KMS-11 (cell line): ENCODE results near the gene ITGB6.

ENCODE experiments used
- H2AFZ ChIP-seq: fragments of 200-600 bp; sonication (generic); 2 replicates; pipeline ENCODE4 v1.6.1; 2016; ENCODE audit warnings: antibody characterized with exemption, mixed run types, low read depth
- H3K27ac ChIP-seq: fragments of 200-600 bp; sonication (generic); 2 replicates; pipeline ENCODE4 v1.6.1; 2016; ENCODE audit warnings: mild to moderate bottlenecking, mixed run types
- H3K27me3 ChIP-seq: fragments of 200-600 bp; sonication (generic); 2 replicates; pipeline ENCODE4 v1.6.1; 2017; ENCODE audit warnings: mild to moderate bottlenecking, low read depth, mixed run types, moderate library complexity; ENCODE audit not compliant: insufficient read depth
- H3K36me3 ChIP-seq: fragments of 200-600 bp; sonication (generic); 2 replicates; pipeline ENCODE4 v1.6.1; 2017; ENCODE audit warnings: mild to moderate bottlenecking, mixed run types; ENCODE audit not compliant: insufficient read depth
- H3K4me1 ChIP-seq: fragments of 200-600 bp; sonication (generic); 2 replicates; pipeline ENCODE4 v1.6.1; 2016; ENCODE audit warnings: mild to moderate bottlenecking, low read depth, mixed run types; ENCODE audit not compliant: poor library complexity, severe bottlenecking
- H3K4me2 ChIP-seq: fragments of 200-600 bp; sonication (generic); 2 replicates; pipeline ENCODE4 v1.7.0; 2016; ENCODE audit warnings: mild to moderate bottlenecking, mixed run types
- H3K4me3 ChIP-seq: fragments of 200-600 bp; sonication (generic); IDR thresholded peaks from 2 replicates; pipeline ENCODE4 v1.6.1; 2017; ENCODE audit warnings: low read depth, low read length, mixed read lengths; ENCODE audit not compliant: insufficient read depth
- H3K79me2 ChIP-seq: fragments of 200-600 bp; sonication (generic); 2 replicates; pipeline ENCODE4 v1.6.1; 2016; ENCODE audit warnings: low read depth, mixed run types; ENCODE audit not compliant: insufficient read depth
- H3K9ac ChIP-seq: fragments of 200-600 bp; sonication (generic); 2 replicates; pipeline ENCODE4 v1.6.1; 2016; ENCODE audit warnings: mild to moderate bottlenecking, mixed run types
- H4K20me1 ChIP-seq: fragments of 200-600 bp; sonication (generic); 2 replicates; pipeline ENCODE4 v1.6.1; 2016; ENCODE audit warnings: mild to moderate bottlenecking, mixed run types; ENCODE audit not compliant: insufficient read depth
- TF ChIP-seq, protein P1 (sequence below): fragments of 200-600 bp; sonication (generic); conservative IDR thresholded peaks from 2 replicates; pipeline ENCODE4 v1.6.1; 2017; ENCODE audit warnings: low read depth, mild to moderate bottlenecking, antibody characterized with exemption, low read length, moderate library complexity, mixed read lengths

The ITGB6 gene

GRCh38 chr2:160057356-160057755, 142.7 kb downstream of the ITGB6 start:
- Histone ChIP-seq H3K79me2 (no peaks in the 10 kb centered on the region), H3K9ac (no peak overlapping the region), H3K27ac (no peak overlapping the region), H2AFZ (no peak overlapping the region), H3K4me1 (no peaks in the 10 kb centered on the region), H3K4me2 (no peak overlapping the region), H3K27me3 (no peaks in the 10 kb centered on the region), H3K36me3 (no peaks in the 10 kb centered on the region), H3K4me3 (no peak overlapping the region), H4K20me1 (no peaks in the 10 kb centered on the region)
- TF ChIP-seq, protein P1, sequence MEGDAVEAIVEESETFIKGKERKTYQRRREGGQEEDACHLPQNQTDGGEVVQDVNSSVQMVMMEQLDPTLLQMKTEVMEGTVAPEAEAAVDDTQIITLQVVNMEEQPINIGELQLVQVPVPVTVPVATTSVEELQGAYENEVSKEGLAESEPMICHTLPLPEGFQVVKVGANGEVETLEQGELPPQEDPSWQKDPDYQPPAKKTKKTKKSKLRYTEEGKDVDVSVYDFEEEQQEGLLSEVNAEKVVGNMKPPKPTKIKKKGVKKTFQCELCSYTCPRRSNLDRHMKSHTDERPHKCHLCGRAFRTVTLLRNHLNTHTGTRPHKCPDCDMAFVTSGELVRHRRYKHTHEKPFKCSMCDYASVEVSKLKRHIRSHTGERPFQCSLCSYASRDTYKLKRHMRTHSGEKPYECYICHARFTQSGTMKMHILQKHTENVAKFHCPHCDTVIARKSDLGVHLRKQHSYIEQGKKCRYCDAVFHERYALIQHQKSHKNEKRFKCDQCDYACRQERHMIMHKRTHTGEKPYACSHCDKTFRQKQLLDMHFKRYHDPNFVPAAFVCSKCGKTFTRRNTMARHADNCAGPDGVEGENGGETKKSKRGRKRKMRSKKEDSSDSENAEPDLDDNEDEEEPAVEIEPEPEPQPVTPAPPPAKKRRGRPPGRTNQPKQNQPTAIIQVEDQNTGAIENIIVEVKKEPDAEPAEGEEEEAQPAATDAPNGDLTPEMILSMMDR, result no peak

GRCh38 chr2:160055726-160056108, 144.4 kb downstream of the ITGB6 start:
- H3K4me2 ChIP-seq, result no peak overlapping the region
- H3K79me2 ChIP-seq, result no peaks in the 10 kb centered on the region
- TF ChIP-seq, protein P1, result no peak

DNA sequence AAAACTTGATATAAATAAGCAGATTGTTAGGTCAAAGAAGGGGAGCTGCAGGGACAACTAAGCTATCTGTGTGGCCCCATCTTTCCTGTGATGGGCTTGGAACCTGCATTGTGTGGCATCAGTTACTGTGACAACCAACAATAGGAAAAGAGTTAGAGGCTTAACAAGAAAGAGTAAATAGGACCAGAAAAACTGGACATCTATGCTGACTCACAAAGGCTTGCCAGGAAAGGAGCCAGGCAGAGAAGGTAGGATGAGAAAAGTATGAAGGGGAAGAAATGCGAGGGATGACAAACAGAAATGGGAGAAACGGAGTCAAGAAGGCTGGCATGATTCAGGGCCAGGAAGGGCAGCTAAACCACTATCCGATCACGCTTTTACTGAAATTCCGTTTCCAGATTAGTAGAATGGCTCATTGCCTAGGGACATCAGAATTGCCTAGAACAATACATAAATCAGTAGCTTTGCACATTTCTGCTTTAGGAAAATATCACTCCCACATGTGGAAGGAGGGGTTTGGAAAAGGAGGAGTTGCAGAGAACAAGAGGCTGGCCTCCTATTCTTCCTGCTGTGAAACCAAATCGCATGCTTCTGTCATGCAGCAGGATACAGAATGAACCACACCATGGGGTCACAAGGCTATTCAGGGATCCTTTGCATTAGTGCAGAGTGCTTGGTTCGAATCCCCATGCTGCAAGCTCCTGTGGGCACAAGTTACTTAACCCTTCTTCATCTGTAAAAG, 144.9 kb downstream of the ITGB6 start:
- Histone ChIP-seq H3K36me3 (no peaks in the 10 kb centered on the region), H3K4me1 (no peaks in the 10 kb centered on the region), H3K27ac (no peak overlapping the region), H2AFZ (no peak overlapping the region), H4K20me1 (no peaks in the 10 kb centered on the region), H3K9ac (no peak overlapping the region), H3K4me2 (no peak overlapping the region), H3K79me2 (no peaks in the 10 kb centered on the region), H3K27me3 (no peaks in the 10 kb centered on the region), H3K4me3 (no peak overlapping the region)
- TF ChIP-seq, protein P1, result no peak

More at GRCh38 chr2:160055726-160056108, 144.4 kb downstream of the ITGB6 start:
- Histone ChIP-seq H3K27me3 (no peaks in the 10 kb centered on the region), H3K36me3 (no peaks in the 10 kb centered on the region), H4K20me1 (no peaks in the 10 kb centered on the region), H3K4me3 (no peak overlapping the region), H3K27ac (no peak overlapping the region), H3K9ac (no peak overlapping the region), H2AFZ (no peak overlapping the region), H3K4me1 (no peaks in the 10 kb centered on the region)

DNA sequence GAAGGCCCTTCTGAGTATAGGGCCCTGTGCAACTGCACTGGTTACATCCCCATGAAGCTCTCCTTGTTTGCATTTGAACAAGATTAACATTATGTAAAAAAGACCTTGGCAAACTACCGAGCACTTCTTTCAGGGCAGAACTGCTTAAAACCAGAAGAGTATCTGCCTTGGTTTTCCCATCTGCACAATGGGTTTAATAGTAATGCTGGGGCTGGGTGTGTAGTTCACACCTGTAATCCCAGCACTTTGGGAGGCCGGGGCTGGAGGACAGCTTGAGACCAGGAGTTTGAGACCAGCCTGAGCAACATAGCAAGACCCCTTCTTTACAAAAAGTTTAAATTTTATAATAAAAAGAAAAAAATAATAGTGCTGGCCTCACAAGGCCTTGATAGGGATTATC, 146.1 kb downstream of the ITGB6 start:
- Histone ChIP-seq H3K4me1 (no peaks in the 10 kb centered on the region), H2AFZ (no peak overlapping the region), H3K4me2 (no peak overlapping the region), H3K79me2 (no peaks in the 10 kb centered on the region), H3K9ac (no peak overlapping the region), H3K27me3 (no peaks in the 10 kb centered on the region), H4K20me1 (no peaks in the 10 kb centered on the region), H3K4me3 (no peak overlapping the region), H3K27ac (no peak overlapping the region), H3K36me3 (no peaks in the 10 kb centered on the region)
- TF ChIP-seq, protein P1, result no peak
